ENCODE results near the gene FOXF1.

- peak in 1 of 12 donors; percentile 10 for TF ChIP-seq CTCF (IDR thresholded peaks at IDR 0.05)
- TF ChIP-seq POLR2A (IDR thresholded peaks at IDR 0.05): no peak
Measured at GRCh38 chr16:86476956-86477534, 33.3 kb upstream of the FOXF1 start.

Data from heart left ventricle (tissue), 13 donors.